NCI-H1436 (cell line): ENCODE results near the gene UPF3B.
"Not testable (repeated sequence)": the region's sequence is repeated elsewhere in the genome, so short reads cannot be mapped to it uniquely, and the experiment has no call there.

Experiments
- DNase-seq: peaks from one replicate; lab custom pipeline; 2025; lab: John Stamatoyannopoulos, UW

UPF3B gene

DNA sequence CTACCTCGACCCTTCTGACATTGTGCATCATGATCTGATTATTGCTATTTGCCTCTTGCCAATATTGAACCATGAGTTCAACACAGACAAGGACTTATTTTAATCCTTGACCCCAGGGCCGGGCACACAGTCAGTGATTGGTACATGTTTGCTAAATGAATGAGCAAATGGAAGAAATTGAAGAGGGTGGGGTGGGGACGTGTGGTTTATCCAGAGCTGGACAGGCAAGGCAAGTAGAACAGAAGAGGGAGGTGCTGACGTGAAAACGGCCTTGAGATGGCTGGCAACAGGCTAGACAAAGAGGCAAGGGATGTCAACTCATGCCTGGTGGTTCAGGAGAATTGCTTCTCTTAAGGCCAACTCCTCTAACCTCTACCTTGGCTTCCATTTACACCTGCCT is 28.5 kb downstream of the UPF3B start:
- DNase-seq = not testable (repeated sequence)

DNA sequence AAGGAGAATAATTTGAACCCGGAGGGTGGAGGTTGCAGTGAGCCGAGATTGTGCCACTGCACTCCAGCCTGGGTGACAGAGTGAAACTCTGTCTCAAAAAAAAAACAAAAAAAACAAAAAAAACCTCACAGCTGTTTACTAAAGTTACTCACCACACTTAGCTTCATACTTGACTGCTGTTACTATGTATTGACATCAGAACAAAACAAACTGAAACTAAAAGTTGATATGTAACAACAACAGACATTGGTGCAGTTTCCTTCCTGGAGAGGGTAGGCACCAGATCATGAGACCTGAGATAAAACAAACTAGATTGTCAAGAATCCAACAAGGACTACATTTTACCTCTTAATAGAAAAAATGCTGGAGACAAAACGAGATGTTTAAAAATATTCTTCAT is 31.1 kb downstream of the UPF3B start:
- not testable (repeated sequence) for DNase-seq

DNA sequence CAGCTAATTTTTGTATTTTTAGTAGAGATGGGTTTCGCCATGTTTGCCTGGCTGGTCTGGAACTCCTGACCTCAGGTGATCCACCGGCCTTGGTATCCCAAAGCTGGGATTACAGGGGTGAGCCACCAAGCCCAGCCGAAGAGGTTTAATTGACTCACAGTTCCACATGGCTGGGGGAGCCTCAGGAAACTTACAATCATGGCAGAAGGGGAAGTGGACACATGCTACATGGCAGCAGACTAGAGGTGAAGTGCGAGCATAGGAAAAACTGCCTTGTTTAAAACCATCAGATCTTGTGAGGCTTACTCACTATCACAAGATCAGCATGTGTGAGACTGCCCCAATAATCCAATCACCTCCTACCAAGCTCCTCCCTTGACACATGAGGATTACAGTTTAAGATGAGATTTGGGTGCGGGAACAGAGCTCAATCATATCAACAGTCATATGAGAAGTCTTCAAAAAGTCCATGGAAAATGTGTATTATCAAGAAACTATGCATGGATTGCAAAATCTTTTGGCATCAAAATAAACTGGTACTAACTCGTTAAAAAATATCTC is 35.6 kb downstream of the UPF3B start:
- DNase-seq = no peak

DNA sequence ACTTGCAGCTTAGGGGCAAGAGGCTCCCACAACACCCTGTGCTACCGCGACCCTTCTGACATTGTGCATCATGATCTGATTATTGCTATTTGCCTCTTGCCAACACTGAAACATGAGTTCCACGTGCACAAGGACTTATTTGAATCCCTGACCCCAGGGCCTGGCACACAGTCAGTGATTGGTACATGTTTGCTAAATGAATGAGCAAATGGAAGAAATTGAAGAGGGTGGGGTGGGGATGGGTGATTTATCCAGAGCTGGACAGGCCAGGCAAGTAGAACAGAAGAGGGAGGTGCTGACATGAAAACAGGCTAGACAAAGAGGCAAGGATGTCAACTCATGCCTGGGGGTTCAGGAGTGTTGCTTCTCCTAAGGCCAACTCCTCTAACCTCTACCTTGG is 36.5 kb downstream of the UPF3B start:
- DNase-seq = no peak

DNA sequence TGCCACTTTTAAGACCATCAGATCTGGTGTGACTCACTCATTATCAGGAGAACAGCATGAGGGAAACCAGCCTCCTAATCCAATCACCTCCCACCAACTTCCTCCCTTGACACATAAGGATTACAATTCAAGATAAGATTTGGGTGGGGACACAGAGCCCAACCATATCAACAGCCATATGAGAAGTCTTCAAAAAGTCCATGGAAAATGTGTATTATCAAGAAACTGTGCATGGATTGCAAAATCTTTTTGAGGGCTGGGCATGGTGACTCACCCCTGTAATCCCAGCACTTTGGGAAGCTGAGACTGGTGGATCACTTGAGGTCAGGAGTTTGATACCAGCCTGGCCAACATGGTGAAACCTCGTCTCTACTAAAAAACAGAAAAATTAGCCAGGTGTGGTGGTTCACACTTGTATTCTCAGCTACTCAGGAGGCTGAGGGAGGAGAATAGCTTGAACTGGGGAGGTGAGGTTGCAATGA is 43.5 kb downstream of the UPF3B start:
- no peak for DNase-seq

DNA sequence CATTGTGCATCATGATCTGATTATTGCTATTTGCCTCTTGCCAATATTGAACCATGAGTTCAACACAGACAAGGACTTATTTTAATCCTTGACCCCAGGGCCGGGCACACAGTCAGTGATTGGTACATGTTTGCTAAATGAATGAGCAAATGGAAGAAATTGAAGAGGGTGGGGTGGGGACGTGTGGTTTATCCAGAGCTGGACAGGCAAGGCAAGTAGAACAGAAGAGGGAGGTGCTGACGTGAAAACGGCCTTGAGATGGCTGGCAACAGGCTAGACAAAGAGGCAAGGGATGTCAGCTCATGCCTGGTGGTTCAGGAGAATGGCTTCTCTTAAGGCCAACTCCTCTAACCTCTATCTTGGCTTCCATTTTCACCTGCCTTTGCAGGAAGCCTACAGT is 44.3 kb downstream of the UPF3B start:
- DNase-seq = not testable (repeated sequence)

DNA sequence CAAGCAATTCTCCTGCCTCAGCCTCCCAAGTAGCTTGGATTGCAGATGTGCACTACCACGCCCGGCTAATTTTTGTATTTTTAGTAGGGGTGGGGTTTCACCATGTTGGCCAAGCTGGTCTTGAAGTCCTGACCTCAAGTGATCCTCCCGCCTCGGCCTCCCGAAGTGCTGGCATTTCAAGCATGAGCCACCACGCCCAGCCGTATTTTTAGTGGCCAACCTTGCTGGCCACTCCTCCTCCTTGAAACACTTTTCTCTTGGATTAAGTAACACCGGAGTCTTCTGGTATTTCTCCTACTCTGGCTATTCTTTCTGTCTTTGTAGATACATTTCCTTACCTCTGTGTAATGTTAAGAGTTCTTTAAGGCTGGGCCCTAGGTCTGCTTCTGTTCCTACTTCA is 50.2 kb downstream of the UPF3B start:
- no peak for DNase-seq

DNA sequence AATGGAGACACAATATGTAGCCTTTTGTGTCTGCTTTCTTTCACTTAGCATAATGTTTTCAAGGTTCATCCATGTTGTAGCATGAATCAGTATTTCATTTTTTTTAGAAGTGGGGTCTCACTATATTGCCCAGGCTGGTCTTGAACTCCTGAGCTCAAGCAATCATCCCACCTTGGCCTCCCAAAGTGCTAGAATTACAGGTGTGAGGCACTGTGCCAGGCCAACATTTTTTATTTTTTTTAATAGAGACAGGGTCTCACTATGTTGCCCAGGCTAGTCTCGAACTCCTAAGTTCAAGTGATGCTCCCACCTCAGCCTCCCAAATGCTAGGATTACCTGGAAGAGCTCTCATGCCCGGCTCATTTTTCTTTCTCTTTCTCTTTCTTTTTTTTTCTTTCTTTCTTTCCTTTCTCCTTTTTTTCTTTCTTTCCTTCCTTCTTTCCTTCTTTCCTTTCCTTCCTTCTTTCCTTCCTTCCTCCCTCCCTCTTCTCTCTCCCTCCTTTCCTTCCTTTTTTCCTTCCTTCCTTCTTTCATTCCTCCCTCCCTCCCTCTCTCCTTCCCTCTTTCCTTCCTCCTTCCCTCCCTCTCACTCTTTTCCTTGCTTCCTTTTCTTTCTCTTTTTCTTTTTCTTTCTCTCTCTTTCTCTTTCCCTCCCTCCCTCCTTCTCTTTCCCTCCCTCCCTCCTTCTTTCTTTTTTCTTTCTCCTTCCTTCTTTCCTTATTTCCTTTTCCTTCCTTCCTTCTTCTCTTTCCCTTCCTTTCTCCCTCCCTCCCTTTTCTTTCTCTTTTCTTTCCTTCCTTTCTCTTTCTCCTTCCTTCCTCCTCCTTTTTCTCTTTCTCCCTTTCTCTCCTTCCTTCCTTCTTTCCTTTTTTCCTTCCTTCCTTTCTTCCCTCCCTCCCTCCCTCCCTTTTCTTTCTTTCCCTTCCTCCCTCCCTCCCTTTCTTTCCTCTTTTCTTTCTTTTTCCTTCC is 51.2 kb downstream of the UPF3B start:
- DNase-seq = no peak

DNA sequence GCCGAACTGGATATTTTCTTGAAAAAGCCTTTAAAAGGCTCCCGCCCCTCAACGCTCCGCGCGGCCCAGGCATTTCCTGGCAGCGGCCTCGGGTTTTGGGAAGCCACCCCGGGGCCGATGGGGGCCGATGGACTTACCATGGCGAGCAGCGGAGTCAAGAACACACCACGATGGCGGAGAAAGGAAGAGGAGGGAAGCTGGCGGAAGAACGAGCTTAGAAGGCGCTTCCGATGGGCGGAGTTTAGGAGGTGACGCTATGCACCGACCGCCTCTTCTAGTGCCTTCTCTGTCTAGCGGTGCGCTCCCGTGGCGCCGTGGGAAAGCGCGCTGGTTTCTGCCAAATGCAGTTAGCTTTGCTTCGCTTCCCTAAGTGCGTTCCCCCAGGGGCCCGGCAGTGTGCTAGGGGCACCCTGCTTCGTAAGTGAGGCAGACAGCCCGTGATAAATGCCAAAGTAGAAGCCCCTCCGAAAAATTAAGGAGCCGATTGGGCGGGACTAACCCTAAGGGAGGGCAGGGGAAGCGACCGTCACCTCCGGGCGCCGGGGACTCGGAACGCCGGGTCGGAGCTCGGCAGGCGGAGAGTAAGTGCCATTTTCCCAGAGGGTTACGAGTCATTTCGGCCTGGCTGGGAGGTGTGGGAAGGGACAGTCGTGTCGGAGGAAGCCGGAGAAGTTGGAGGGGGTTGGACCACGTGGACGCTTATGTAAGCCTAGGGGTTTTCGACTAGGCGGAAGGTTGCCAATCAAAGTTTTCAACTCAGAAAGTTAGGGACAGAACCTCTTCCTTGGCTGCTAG is 61.1 kb downstream of the UPF3B start, which contains the start of gene RPL39:
RPL39 (minus strand) TSS at position 194 of the 795 bp plus-strand sequence; CDS start at position 140, 54 bp downstream.
- peak; percentile 91 for DNase-seq

DNA sequence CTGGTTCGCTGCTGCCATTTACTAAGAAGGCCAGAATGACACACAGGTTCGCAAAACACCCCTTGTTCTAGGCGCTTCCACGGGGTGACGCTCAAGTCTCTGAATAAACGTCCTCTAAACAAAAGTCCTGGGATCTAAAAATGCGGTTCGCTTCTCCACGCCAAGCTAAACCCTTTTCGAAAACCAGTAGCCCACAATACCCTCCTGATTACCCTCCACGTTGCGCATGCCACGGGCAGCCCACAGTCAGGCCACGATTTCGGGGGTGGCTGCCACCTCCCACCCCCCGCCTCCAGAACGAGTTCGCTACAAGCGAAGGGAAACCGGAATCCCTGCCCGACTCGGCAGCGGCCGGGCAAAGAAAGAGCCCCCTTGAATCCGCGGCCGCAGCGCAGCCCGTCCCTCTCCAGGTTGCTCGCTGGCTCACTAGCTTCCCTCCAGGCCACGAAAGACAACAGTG is 61.8 kb downstream of the UPF3B start:
- peak; percentile 13 for DNase-seq

DNA sequence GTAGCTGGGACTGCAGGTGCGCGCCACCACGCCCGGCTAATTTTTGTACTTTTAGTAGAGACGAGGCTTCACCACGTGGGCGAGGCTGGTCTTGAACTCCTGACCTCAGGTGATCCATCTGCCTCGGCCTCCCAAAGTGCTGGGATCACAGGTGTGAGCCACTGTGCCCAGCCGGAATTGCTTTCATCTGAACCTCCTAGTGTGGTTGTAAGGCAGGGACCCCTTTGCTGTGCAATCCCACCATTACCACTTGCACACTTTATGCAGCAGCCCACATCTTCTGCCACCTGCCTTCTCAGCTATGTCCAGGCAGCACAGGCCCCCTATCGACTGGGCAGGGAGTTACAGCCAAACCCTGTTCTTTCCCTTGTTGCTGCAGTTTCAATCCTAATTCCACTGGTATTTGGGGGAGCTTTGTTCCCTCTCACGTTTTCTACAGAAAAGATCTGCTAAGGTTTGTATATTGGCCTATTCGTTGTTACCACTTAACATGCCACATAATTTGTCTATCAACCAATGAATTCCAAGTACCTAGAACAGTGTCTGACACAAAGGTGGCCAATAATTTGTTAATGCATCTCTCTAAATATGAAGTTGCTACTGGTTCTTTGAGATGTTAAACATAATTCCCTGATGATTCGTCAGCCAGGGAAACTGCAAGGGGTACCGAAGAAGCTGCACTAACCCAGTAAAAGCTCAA is 67.9 kb downstream of the UPF3B start:
- DNase-seq = no peak
